Measurements from ENCODE around the gene DAP. TPM values are rescaled to one million over a fixed set of nuclear protein-coding genes. Genes with fewer than 3 reads are reported as not detected.

DAP gene
- total and polyA plus RNA-seq, 12 donors, result 14.2 to 52.5 (median 28.0) TPM

DNA sequence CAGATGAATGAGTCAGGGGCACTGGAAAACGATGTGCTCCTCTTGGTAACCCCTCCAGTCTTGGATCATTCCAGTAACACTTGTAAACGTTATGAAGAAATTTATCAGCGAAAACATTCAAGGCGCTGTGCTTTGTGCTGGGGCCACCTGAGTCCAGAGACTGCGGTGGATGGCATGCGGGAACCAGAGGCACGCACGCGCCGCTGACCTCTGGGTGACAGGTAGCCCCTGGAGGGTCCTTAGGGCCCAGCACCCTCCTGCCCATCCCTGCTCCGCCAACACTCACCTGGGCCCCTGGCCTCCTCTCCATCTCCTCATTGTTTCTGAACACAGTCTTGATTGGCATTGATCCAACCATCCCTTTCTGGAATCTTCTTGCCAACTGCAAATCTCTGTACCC is 86.9 kb downstream of the DAP start:
- Histone ChIP-seq H3K36me3 (peaks cover 0 to 23% (median 10%) of the 10 kb centered on the region in 9 donors), H3K27me3 (peaks cover 0 to 13% (median 0%) of the 10 kb centered on the region in 7 donors), H3K4me3 (no peak overlapping the region), H3K27ac (no peak overlapping the region), H3K4me1 (no peaks in the 10 kb centered on the region), H3K9me3 (peaks cover 0 to 9% (median 0%) of the 10 kb centered on the region in 11 donors)
- 85 to 86% methylated on average over 11 of the region's 11 CpGs for WGBS, 2 donors
- ATAC-seq (no peak), DNase-seq (no peak)
- TF ChIP-seq, protein P1, sequence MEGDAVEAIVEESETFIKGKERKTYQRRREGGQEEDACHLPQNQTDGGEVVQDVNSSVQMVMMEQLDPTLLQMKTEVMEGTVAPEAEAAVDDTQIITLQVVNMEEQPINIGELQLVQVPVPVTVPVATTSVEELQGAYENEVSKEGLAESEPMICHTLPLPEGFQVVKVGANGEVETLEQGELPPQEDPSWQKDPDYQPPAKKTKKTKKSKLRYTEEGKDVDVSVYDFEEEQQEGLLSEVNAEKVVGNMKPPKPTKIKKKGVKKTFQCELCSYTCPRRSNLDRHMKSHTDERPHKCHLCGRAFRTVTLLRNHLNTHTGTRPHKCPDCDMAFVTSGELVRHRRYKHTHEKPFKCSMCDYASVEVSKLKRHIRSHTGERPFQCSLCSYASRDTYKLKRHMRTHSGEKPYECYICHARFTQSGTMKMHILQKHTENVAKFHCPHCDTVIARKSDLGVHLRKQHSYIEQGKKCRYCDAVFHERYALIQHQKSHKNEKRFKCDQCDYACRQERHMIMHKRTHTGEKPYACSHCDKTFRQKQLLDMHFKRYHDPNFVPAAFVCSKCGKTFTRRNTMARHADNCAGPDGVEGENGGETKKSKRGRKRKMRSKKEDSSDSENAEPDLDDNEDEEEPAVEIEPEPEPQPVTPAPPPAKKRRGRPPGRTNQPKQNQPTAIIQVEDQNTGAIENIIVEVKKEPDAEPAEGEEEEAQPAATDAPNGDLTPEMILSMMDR (IDR thresholded peaks at IDR 0.05), result no peak
- intact Hi-C loops (cut with DNase I), result loop anchor here in 1 of 10 donors (10.0 kb wide), 1 partner anchor 1539 kb away; no protein-coding TSS in a partner anchor

DNA sequence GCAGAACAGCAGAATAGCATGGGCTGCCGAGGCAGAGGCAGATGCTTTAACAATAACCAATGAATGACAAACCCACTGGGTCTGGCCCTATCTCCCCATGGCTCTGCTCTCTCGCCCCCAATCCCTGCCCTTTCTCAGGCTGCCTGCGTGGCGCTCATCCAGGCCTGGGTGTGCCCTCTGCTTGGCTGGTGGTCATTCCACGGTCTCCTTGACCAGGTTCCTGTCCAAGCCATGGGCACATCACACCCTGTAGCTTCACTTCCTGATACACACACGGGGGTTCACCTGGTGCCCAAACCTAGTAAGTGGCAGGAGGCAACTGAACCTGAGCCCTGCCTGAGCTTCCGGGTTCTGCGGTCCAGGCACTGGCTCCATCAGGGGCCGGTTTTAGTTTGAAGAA is 87.6 kb downstream of the DAP start:
- Histone ChIP-seq H3K27me3 (peaks cover 0 to 13% (median 0%) of the 10 kb centered on the region in 7 donors), H3K36me3 (peaks cover 0 to 16% (median 10%) of the 10 kb centered on the region in 9 donors), H3K4me1 (no peaks in the 10 kb centered on the region), H3K27ac (no peak overlapping the region), H3K4me3 (no peak overlapping the region), H3K9me3 (peaks cover 0 to 9% (median 0%) of the 10 kb centered on the region in 11 donors)
- intact Hi-C loops (cut with DNase I), result loop anchor here in 1 of 10 donors (10.0 kb wide), 1 partner anchor 1539 kb away; no protein-coding TSS in a partner anchor
- ATAC-seq (no peak), DNase-seq (no peak)
- 75 to 79% methylated on average over 9 of the region's 9 CpGs for WGBS, 2 donors
- TF ChIP-seq, protein P1 (IDR thresholded peaks at IDR 0.05), result no peak

DNA sequence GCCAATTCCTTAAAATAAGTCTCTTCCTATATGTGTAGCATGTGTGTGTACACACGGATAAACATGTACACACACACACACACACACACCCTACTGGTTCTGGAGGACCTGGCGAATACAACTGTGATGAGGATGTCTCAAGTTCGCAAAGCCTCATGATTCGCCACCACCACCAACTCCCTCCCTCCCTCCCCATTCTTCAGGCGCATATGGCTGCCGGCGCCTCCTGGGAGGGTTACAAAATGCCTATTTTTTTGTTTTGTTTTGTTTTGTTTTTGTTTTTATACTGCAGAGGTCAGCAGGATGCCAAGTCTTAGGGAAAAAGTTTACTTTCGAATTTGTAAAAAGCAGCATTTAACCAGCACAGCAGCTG is 88.0 kb downstream of the DAP start:
- H3K36me3 ChIP-seq, result peaks cover 0 to 12% (median 7%) of the 10 kb centered on the region in 9 donors
- no peak for DNase-seq
- intact Hi-C loops (cut with DNase I), result loop anchor here in 1 of 10 donors (10.0 kb wide), 1 partner anchor 1538 kb away; no protein-coding TSS in a partner anchor
- ATAC-seq, result no peak
- no peak overlapping the region for H3K27ac ChIP-seq
- no peaks in the 10 kb centered on the region for H3K4me1 ChIP-seq
- 78 to 93% methylated on average over 8 of the region's 8 CpGs for WGBS, 2 donors
- TF ChIP-seq, protein P1 (IDR thresholded peaks at IDR 0.05), result no peak
- H3K9me3 ChIP-seq, result peaks cover 0 to 9% (median 0%) of the 10 kb centered on the region in 11 donors
- peaks cover 0 to 13% (median 0%) of the 10 kb centered on the region in 7 donors for H3K27me3 ChIP-seq
- H3K4me3 ChIP-seq, result no peak overlapping the region

DNA sequence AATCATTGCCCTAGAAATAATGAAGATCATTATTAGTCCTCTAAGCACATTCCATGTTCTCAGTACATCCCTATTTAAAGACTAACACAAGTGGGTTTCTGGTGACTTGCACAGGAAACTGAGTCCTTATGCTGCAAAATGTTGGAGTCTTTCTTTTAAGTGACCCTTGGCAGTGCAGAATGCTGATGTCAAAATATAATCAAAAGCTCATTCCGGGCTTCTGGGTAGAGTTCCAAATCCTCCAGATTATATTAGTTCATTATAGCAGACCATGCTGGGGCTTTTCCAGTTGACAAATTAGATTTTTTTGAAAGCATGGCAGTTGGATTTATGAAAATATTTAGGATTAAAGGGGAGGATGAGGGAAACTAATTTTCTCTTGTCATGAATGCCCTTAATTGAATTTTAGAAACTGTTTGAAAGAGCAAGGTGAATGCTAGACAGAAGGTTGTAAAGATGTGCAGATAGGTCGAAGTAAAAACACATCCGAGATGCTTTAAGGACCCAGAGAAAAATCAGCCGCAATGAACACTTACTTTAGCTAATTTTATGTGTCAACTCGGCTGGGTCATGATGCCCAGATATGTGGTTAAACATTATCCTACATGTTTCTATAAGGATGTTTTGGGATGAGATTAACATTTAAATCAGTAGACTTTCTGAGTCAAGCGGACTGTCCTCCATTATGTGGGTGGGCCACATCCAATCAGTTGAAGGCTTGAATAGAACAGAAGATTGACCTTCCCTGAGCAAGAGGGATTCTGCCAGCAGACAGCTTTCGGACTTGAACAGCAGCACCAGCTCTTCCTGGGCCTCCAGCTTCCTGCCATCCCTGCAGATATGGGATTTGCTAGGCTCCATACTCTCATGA is 88.7 kb downstream of the DAP start:
- intact Hi-C loops (cut with DNase I), result loop anchor here in 1 of 10 donors (10.0 kb wide), 1 partner anchor 1538 kb away; no protein-coding TSS in a partner anchor
- Histone ChIP-seq H3K36me3 (peaks cover 0 to 6% (median 1%) of the 10 kb centered on the region in 9 donors), H3K27ac (no peak overlapping the region), H3K9me3 (peaks cover 0 to 8% (median 0%) of the 10 kb centered on the region in 11 donors), H3K27me3 (peaks cover 0 to 13% (median 0%) of the 10 kb centered on the region in 7 donors), H3K4me1 (no peaks in the 10 kb centered on the region), H3K4me3 (no peak overlapping the region)
- no peak for DNase-seq
- no peak for ATAC-seq
- 87 to 89% methylated on average over 7 of the region's 7 CpGs for WGBS, 2 donors
- TF ChIP-seq, protein P1 (IDR thresholded peaks at IDR 0.05), result no peak
